Upper lobe of right lung (tissue), 1 donor: ENCODE results near the gene CARS1. TPM values are rescaled to one million over a fixed set of nuclear protein-coding genes. Genes with fewer than 3 reads are reported as not detected.
A peak's percentile ranks its signal among the peaks of the same experiment; 100 is the strongest.

Experiments used
- ATAC-seq: fragments of 200-7000 bp; cut with Tn5 transposase; one replicate; pipeline ENCODE4 v1.9.1; 2020; ENCODE audit warnings: mild to moderate bottlenecking, moderate library complexity
- DNase-seq: peaks from one replicate; pipeline ENCODE4 v3.0.0-alpha.2; 2020
- H3K27ac ChIP-seq: fragments of 200-600 bp; one replicate; pipeline ENCODE4 v1.8.0; 2022
- H3K27me3 ChIP-seq: fragments of 200-600 bp; one replicate; pipeline ENCODE4 v1.8.0; 2022; ENCODE audit warnings: mild to moderate bottlenecking
- H3K36me3 ChIP-seq: fragments of 200-600 bp; one replicate; pipeline ENCODE4 v1.8.0; 2022
- H3K4me1 ChIP-seq: fragments of 200-600 bp; one replicate; pipeline ENCODE4 v1.8.0; 2022
- H3K4me3 ChIP-seq: fragments of 200-600 bp; one replicate; pipeline ENCODE4 v1.8.0; 2022; ENCODE audit warnings: mild to moderate bottlenecking
- H3K9me3 ChIP-seq: fragments of 200-600 bp; one replicate; pipeline ENCODE4 v1.8.0; 2022
- CTCF ChIP-seq: fragments of 200-600 bp; IDR thresholded peaks from one replicate; pipeline ENCODE4 v1.8.0; 2022; ENCODE audit warnings: antibody characterized with exemption
- intact Hi-C: fragments of 100-400 bp; cut with DNase I; formaldehyde crosslinking; loops from one replicate; pipeline ENCODE4 v1.11.0; 2022
- total RNA-seq: library from RNA; stranded (reverse); fragmentation: NEBNext Ultra II Directional; extraction: Animal tissue kit (Norgen Biotek cat#: 25700); gene quantifications from one replicate; pipeline ENCODE4 v1.2.1, GENCODE V29; 2021
- donor health status: DM: no; HTN: yes; CAD: no; lungs with severe emphysema.

Gene CARS1
- total RNA-seq, 1 donor from 2014 or later = 34.6 TPM

GRCh38 chr11:3046641-3047040 is 10.6 kb downstream of the CARS1 start:
- no peak overlapping the region for H3K4me3 ChIP-seq
- intact Hi-C loops = loop anchor here (10.0 kb wide), 1 partner anchor 48 kb away; no protein-coding TSS in a partner anchor
- no peak overlapping the region for H3K27ac ChIP-seq
- TF ChIP-seq CTCF = no peak
- no peaks in the 10 kb centered on the region for H3K27me3 ChIP-seq
- no peaks in the 10 kb centered on the region for H3K9me3 ChIP-seq
- no peak for DNase-seq
- ATAC-seq = no peak
- peaks cover 11% of the 10 kb centered on the region for H3K36me3 ChIP-seq
- peaks cover 34% of the 10 kb centered on the region for H3K4me1 ChIP-seq

GRCh38 chr11:3046190-3046589 is 11.0 kb downstream of the CARS1 start:
- H3K4me1 ChIP-seq = peaks cover 34% of the 10 kb centered on the region

GRCh38 chr11:3044915-3045314 is 12.3 kb downstream of the CARS1 start:
- intact Hi-C loops = loop anchor here (10.0 kb wide), 1 partner anchor 50 kb away; no protein-coding TSS in a partner anchor
- H3K27ac ChIP-seq = no peak overlapping the region
- no peaks in the 10 kb centered on the region for H3K27me3 ChIP-seq
- no peak for ATAC-seq
- H3K4me1 ChIP-seq = peaks cover 29% of the 10 kb centered on the region
- no peak overlapping the region for H3K4me3 ChIP-seq
- DNase-seq = no peak
- H3K36me3 ChIP-seq = peaks cover 23% of the 10 kb centered on the region
- no peak for TF ChIP-seq CTCF
- no peaks in the 10 kb centered on the region for H3K9me3 ChIP-seq

More at GRCh38 chr11:3046190-3046589, 11.0 kb downstream of the CARS1 start:
- DNase-seq (no peak), ATAC-seq (no peak)
- Histone ChIP-seq H3K27me3 (no peaks in the 10 kb centered on the region), H3K9me3 (no peaks in the 10 kb centered on the region), H3K36me3 (peaks cover 11% of the 10 kb centered on the region), H3K27ac (no peak overlapping the region), H3K4me3 (no peak overlapping the region)
- intact Hi-C loops = loop anchor here (10.0 kb wide), 1 partner anchor 49 kb away; no protein-coding TSS in a partner anchor
- no peak for TF ChIP-seq CTCF

- H3K36me3 ChIP-seq = peaks cover 32% of the 10 kb centered on the region
- TF ChIP-seq CTCF = no peak
- intact Hi-C loops = loop anchor here (10.0 kb wide), 1 partner anchor 51 kb away; no protein-coding TSS in a partner anchor
- no peak overlapping the region for H3K27ac ChIP-seq
- DNase-seq (no peak), ATAC-seq (no peak)
- H3K9me3 ChIP-seq = no peaks in the 10 kb centered on the region
- H3K27me3 ChIP-seq = no peaks in the 10 kb centered on the region
- no peak overlapping the region for H3K4me3 ChIP-seq
- H3K4me1 ChIP-seq = peaks cover 20% of the 10 kb centered on the region
Observed at GRCh38 chr11:3044004-3044403, 13.2 kb downstream of the CARS1 start.

GRCh38 chr11:3043315-3043871 is 13.8 kb downstream of the CARS1 start:
- H3K4me3 ChIP-seq = no peak overlapping the region
- no peak for TF ChIP-seq CTCF
- H3K4me1 ChIP-seq = peaks cover 20% of the 10 kb centered on the region
- H3K9me3 ChIP-seq = no peaks in the 10 kb centered on the region
- peak; percentile 4 for ATAC-seq
- no peak for DNase-seq
- peaks cover 38% of the 10 kb centered on the region for H3K36me3 ChIP-seq
- no peaks in the 10 kb centered on the region for H3K27me3 ChIP-seq
- intact Hi-C loops = loop anchor here (10.0 kb wide), 1 partner anchor 51 kb away; no protein-coding TSS in a partner anchor
- no peak overlapping the region for H3K27ac ChIP-seq
